ENCODE data around the gene PDF.

DNA sequence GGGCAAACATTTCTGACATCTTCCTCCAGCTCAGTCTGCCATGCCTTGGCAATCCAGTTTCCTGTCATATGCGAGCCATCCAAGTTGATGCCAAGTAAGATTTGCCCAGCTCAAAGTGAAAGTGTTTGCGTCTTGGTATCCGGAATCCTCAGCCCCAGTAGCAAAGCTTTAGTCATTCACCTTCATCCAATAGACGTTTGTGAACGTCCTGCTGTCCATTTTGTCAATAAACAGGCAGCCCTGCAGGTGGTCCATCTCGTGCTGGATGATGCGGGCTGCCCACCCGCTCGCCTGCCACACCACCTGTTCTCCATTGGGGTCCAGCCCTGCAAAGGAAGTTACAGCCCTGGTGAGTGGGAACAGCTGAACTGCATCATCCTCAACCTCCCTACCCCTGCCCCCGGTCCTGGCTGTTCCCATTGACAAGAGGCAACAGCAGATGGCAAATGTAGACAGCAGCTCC lies 1.5 kb downstream of the PDF start:
- TF ChIP-seq, protein P1, sequence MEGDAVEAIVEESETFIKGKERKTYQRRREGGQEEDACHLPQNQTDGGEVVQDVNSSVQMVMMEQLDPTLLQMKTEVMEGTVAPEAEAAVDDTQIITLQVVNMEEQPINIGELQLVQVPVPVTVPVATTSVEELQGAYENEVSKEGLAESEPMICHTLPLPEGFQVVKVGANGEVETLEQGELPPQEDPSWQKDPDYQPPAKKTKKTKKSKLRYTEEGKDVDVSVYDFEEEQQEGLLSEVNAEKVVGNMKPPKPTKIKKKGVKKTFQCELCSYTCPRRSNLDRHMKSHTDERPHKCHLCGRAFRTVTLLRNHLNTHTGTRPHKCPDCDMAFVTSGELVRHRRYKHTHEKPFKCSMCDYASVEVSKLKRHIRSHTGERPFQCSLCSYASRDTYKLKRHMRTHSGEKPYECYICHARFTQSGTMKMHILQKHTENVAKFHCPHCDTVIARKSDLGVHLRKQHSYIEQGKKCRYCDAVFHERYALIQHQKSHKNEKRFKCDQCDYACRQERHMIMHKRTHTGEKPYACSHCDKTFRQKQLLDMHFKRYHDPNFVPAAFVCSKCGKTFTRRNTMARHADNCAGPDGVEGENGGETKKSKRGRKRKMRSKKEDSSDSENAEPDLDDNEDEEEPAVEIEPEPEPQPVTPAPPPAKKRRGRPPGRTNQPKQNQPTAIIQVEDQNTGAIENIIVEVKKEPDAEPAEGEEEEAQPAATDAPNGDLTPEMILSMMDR (conservative IDR thresholded peaks at IDR 0.05; ENCODE audit: low read length), result no peak
- TF ChIP-seq EZH2phosphoT487 (IDR thresholded peaks at IDR 0.05; ENCODE audit: borderline replicate concordance), result no peak

Measured in Loucy (cell line).